ENCODE measurements around the gene DGAT2.

DGAT2 gene

GRCh38 chr11:75789521-75789920 is 20.9 kb downstream of the DGAT2 start:
- no peak overlapping the region for H3K4me3 ChIP-seq (ENCODE audit: low read depth, low read length)
- CTCF ChIA-PET: interaction anchor here (1.3 to 12.0 kb wide), 3 partner anchors 13 to 79 kb away, joined by 4 to 76 read pairs (median 7); no protein-coding TSS in a partner anchor
- DNase-seq (ENCODE audit: low read depth, low spot score): no peak
- POLR2A ChIA-PET: no interaction called here
- no peak for TF ChIP-seq CTCF (IDR thresholded peaks at IDR 0.05; ENCODE audit: insufficient read depth, low read length, missing control alignments)

- ChIA-PET CTCF (interaction anchor here (1.2 to 12.0 kb wide), 3 partner anchors 8 to 68 kb away, joined by 3 to 76 read pairs (median 6); no protein-coding TSS in a partner anchor), POLR2A (no interaction called here)
Observed at GRCh38 chr11:75790986-75791385, 22.4 kb downstream of the DGAT2 start.

GRCh38 chr11:75792127-75792731 is 23.7 kb downstream of the DGAT2 start:
- CTCF ChIA-PET: interaction anchor here (12.0 kb wide), 1 partner anchor 11 kb away, joined by 76 read pairs; no protein-coding TSS in a partner anchor
- H3K4me3 ChIP-seq (ENCODE audit: low read depth, low read length): no peak overlapping the region
- no peak for TF ChIP-seq CTCF (IDR thresholded peaks at IDR 0.05; ENCODE audit: insufficient read depth, low read length, missing control alignments)
- no peak for DNase-seq (ENCODE audit: low read depth, low spot score)
- POLR2A ChIA-PET: no interaction called here

More at GRCh38 chr11:75790986-75791385, 22.4 kb downstream of the DGAT2 start:
- no peak for TF ChIP-seq CTCF (IDR thresholded peaks at IDR 0.05; ENCODE audit: insufficient read depth, low read length, missing control alignments)
- H3K4me3 ChIP-seq (ENCODE audit: low read depth, low read length): no peak overlapping the region
- no peak for DNase-seq (ENCODE audit: low read depth, low spot score)

GRCh38 chr11:75792997-75793800 is 24.6 kb downstream of the DGAT2 start:
- ChIA-PET CTCF (interaction anchor here (1.1 to 12.0 kb wide), 2 partner anchors 10 to 74 kb away, joined by 3 to 76 read pairs; no protein-coding TSS in a partner anchor), POLR2A (no interaction called here)
- DNase-seq (ENCODE audit: low read depth, low spot score): no peak
- H3K4me3 ChIP-seq (ENCODE audit: low read depth, low read length): no peak overlapping the region
- TF ChIP-seq CTCF (IDR thresholded peaks at IDR 0.05; ENCODE audit: insufficient read depth, low read length, missing control alignments): no peak

- DNase-seq (ENCODE audit: low read depth, low spot score): no peak
- POLR2A ChIA-PET: no interaction called here
Observed at GRCh38 chr11:75793966-75794365, 25.4 kb downstream of the DGAT2 start.

More at GRCh38 chr11:75793966-75794365, 25.4 kb downstream of the DGAT2 start:
- TF ChIP-seq CTCF (IDR thresholded peaks at IDR 0.05; ENCODE audit: insufficient read depth, low read length, missing control alignments): no peak
- H3K4me3 ChIP-seq (ENCODE audit: low read depth, low read length): no peak overlapping the region
- CTCF ChIA-PET: interaction anchor here (1.0 to 12.0 kb wide), 3 partner anchors 9 to 73 kb away, joined by 3 to 76 read pairs (median 3); no protein-coding TSS in a partner anchor
